Measurements from ENCODE around the gene PPP1R11.
A peak's percentile ranks its signal among the peaks of the same experiment; 100 is the strongest.
"Not testable (repeated sequence)": the region's sequence is repeated elsewhere in the genome, so short reads cannot be mapped to it uniquely, and the experiment has no call there.

Gene PPP1R11

GRCh38 chr6:30100585-30101443 lies 33.8 kb downstream of the PPP1R11 start:
- Mint-ChIP-seq H3K4me3 (peak overlapping the region; percentile 71), H3K4me1 (peaks cover 49% of the 10 kb centered on the region), H3K27me3 (peaks cover 53% of the 10 kb centered on the region), H3K36me3 (no peaks in the 10 kb centered on the region), H3K9me3 (no peaks in the 10 kb centered on the region), H3K27ac (no peak overlapping the region)
- no peak for ATAC-seq

GRCh38 chr6:30101444-30102413 lies 34.7 kb downstream of the PPP1R11 start:
- peak; percentile 73 for ATAC-seq
- peak overlapping the region; percentile 71 for H3K4me3 Mint-ChIP-seq
- H3K4me1 Mint-ChIP-seq, result peaks cover 49% of the 10 kb centered on the region
- H3K36me3 Mint-ChIP-seq, result no peaks in the 10 kb centered on the region
- peaks cover 60% of the 10 kb centered on the region for H3K27me3 Mint-ChIP-seq
- H3K27ac Mint-ChIP-seq, result peak overlapping the region; percentile 33
- no peaks in the 10 kb centered on the region for H3K9me3 Mint-ChIP-seq

- peak overlapping the region; percentile 82 for H3K4me3 Mint-ChIP-seq
- H3K27me3 Mint-ChIP-seq, result peaks cover 58% of the 10 kb centered on the region
- H3K27ac Mint-ChIP-seq, result peak overlapping the region; percentile 43
- no peaks in the 10 kb centered on the region for H3K36me3 Mint-ChIP-seq
- H3K4me1 Mint-ChIP-seq, result peaks cover 44% of the 10 kb centered on the region
- peak; percentile 24 for ATAC-seq
- H3K9me3 Mint-ChIP-seq, result no peaks in the 10 kb centered on the region
Observed at GRCh38 chr6:30102414-30102969, 35.5 kb downstream of the PPP1R11 start.

GRCh38 chr6:30102970-30103871 lies 36.2 kb downstream of the PPP1R11 start:
- peaks cover 58% of the 10 kb centered on the region for H3K27me3 Mint-ChIP-seq

GRCh38 chr6:30103872-30104179 lies 36.8 kb downstream of the PPP1R11 start:
- Mint-ChIP-seq H3K4me1 (peaks cover 38% of the 10 kb centered on the region), H3K27ac (peak overlapping the region; percentile 43), H3K27me3 (peaks cover 58% of the 10 kb centered on the region), H3K36me3 (no peaks in the 10 kb centered on the region), H3K4me3 (peak overlapping the region; percentile 82), H3K9me3 (no peaks in the 10 kb centered on the region)
- no peak for ATAC-seq

More at GRCh38 chr6:30102970-30103871, 36.2 kb downstream of the PPP1R11 start:
- Mint-ChIP-seq H3K36me3 (no peaks in the 10 kb centered on the region), H3K27ac (peak overlapping the region; percentile 43), H3K4me1 (peaks cover 38% of the 10 kb centered on the region), H3K9me3 (no peaks in the 10 kb centered on the region), H3K4me3 (peak overlapping the region; percentile 82)
- peak; percentile 90 for ATAC-seq

GRCh38 chr6:30104661-30105060 lies 37.7 kb downstream of the PPP1R11 start:
- Mint-ChIP-seq H3K9me3 (no peaks in the 10 kb centered on the region), H3K27ac (no peak overlapping the region), H3K27me3 (peaks cover 53% of the 10 kb centered on the region), H3K4me3 (no peak overlapping the region), H3K4me1 (peaks cover 38% of the 10 kb centered on the region), H3K36me3 (no peaks in the 10 kb centered on the region)
- ATAC-seq, result no peak

- Mint-ChIP-seq H3K9me3 (no peaks in the 10 kb centered on the region), H3K4me1 (peaks cover 22% of the 10 kb centered on the region), H3K27ac (no peak overlapping the region), H3K27me3 (peaks cover 50% of the 10 kb centered on the region), H3K36me3 (no peaks in the 10 kb centered on the region), H3K4me3 (no peak overlapping the region)
- no peak for ATAC-seq
Observed at GRCh38 chr6:30111266-30111856, 44.4 kb downstream of the PPP1R11 start.

GRCh38 chr6:30112402-30112994 lies 45.5 kb downstream of the PPP1R11 start:
- Mint-ChIP-seq H3K27me3 (peaks cover 50% of the 10 kb centered on the region), H3K27ac (no peak overlapping the region), H3K4me1 (peaks cover 22% of the 10 kb centered on the region), H3K4me3 (peak overlapping the region; percentile 36), H3K36me3 (no peaks in the 10 kb centered on the region), H3K9me3 (no peaks in the 10 kb centered on the region)
- no peak for ATAC-seq

- Mint-ChIP-seq H3K27me3 (peaks cover 50% of the 10 kb centered on the region), H3K36me3 (no peaks in the 10 kb centered on the region), H3K27ac (no peak within 1 kb of the TSS)
Observed at GRCh38 chr6:30113003-30113759, 46.2 kb downstream of the PPP1R11 start, which contains the start of gene TRIM31. Gene TRIM31, minus strand, starts transcription at chr6:30113090. Its CDS starts 285 bp downstream, at chr6:30112805.

GRCh38 chr6:30113841-30114240 lies 46.8 kb downstream of the PPP1R11 start:
- Mint-ChIP-seq H3K27ac (no peak overlapping the region), H3K36me3 (no peaks in the 10 kb centered on the region), H3K4me1 (peaks cover 25% of the 10 kb centered on the region), H3K9me3 (no peaks in the 10 kb centered on the region), H3K4me3 (no peak overlapping the region), H3K27me3 (peaks cover 49% of the 10 kb centered on the region)
- no peak for ATAC-seq

More at GRCh38 chr6:30113003-30113759, 46.2 kb downstream of the PPP1R11 start, which contains the start of gene TRIM31:
- Mint-ChIP-seq H3K9me3 (no peaks in the 10 kb centered on the region), H3K4me3 (peak within 1 kb of the TSS; percentile 36), H3K4me1 (peaks cover 22% of the 10 kb centered on the region)
- ATAC-seq, result peak; percentile 93

GRCh38 chr6:30116724-30117123 lies 49.7 kb downstream of the PPP1R11 start:
- Mint-ChIP-seq H3K9me3 (no peaks in the 10 kb centered on the region), H3K4me3 (no peak overlapping the region), H3K27me3 (peaks cover 51% of the 10 kb centered on the region), H3K27ac (no peak overlapping the region), H3K4me1 (peaks cover 22% of the 10 kb centered on the region), H3K36me3 (no peaks in the 10 kb centered on the region)
- ATAC-seq, result no peak

- not testable (repeated sequence) for H3K27ac Mint-ChIP-seq, ATAC-seq, H3K36me3 Mint-ChIP-seq, H3K4me3 Mint-ChIP-seq, H3K4me1 Mint-ChIP-seq, H3K9me3 Mint-ChIP-seq
- H3K27me3 Mint-ChIP-seq, result peaks cover 62% of the 10 kb centered on the region
Observed at GRCh38 chr6:30118691-30119090, 51.7 kb downstream of the PPP1R11 start.
